Measurements from ENCODE around the gene MAGI2.

MAGI2 gene

DNA sequence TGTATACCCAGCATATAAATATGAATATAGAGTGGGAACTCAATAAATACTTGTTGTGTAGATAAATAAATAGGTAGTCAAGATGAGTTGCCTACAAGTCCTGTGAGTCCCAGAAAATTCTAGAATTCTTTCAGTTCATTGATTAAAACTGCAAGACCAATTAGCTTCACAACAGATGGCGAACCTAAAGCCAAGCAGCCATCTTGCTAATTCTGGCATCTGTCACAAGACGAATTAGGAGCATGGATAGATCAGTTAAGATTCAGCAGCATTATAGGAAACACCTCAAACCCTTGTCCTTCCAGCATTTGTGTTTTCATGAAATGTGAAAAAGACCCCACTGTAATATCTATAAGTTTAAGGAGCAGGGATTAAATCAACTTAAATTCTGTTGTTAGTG, 552.7 kb downstream of the MAGI2 start:
- DNase-seq = no peak

DNA sequence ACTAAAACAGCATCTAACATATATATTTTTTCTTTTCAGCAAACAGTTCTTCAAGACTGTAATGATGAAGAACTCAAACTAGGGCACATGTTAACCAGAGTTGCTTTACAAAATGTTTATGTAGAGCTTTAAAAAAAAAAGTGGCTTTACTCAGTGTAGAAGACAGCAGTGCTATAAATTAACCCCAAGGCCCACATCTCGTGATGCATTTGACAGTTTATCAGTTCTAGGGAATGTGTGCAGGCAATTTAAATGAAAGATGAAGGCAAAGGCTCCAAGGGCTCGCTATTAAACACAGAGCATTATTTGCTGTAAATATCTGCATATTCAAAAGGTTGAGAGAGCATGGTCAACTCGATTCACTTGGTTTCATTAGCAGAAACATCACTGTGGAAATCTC, 558.1 kb downstream of the MAGI2 start:
- no peak for DNase-seq

DNA sequence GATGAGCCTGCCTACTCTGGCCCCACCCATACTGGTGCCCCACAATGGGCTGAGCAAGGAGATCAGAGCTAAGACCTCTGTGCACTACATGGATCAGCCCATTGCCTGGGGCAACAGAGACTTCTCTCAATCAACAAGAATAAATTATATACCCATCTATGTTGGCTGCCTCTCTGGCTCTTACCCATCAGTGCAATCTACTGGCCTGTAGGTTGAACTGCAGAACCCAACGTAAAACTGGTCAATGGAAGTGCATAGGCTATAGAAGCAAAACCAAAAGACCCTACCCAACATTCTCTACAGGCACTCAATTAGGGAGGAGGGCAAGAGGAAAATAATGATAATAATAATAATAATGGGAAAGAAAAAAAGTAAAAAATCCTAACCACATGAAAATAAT, 574.3 kb downstream of the MAGI2 start:
- no peak for DNase-seq

DNA sequence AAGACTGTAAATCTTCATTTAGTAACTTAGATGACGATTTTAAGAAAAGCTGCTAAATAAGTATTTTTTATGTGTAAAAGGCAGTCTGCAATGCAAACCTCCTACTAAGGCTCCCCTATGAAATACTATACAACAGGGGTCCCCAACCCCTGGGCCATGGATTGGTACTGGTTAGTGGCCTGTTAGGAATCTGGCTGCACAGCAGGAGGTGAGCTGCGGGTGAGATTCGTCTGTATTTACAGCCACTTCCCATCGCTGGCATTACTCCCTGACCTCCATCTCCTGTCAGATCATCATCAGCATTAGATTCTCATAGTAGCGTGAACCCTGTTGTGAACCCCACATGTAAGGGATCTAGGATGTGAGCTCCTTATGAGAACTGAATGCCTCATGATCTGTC, 580.4 kb downstream of the MAGI2 start:
- no peak for DNase-seq

DNA sequence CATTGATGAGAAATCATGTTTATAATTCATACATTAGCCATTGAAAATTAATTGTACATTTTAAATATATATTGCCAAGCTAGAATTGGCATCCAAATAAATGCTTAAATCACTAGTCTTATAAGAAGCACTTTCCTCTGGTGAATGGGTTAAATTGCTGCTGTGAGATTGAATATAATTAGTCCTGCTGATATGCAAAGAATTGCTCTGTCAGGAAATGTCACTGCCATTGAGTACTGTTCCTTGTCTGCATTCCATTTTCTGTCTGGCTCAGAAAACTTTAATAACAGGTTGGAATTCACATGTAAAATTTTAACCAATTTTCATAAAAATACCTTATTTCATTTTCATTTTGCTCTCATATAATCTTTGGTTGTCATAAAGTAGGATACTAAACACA, 589.1 kb downstream of the MAGI2 start:
- DNase-seq = no peak

DNA sequence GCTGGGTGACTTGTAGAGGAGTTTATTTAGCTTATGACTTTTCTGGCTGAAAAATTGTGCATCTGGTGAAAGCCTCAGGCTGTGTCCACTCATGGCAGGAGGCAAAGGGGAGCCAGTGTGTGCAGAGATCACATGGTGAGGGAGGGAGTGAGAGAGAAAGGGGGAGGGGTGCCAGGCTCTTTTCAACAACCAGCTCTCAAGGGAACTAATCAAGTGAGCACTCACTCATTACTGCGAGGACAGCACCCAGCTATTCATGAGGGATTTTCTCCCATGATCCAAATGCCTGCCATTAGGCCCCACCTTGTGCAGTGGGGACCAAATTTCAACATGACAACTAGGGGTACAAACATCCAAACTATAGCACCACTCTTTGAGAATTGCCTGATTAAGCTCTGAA, 590.2 kb downstream of the MAGI2 start:
- no peak for DNase-seq

DNA sequence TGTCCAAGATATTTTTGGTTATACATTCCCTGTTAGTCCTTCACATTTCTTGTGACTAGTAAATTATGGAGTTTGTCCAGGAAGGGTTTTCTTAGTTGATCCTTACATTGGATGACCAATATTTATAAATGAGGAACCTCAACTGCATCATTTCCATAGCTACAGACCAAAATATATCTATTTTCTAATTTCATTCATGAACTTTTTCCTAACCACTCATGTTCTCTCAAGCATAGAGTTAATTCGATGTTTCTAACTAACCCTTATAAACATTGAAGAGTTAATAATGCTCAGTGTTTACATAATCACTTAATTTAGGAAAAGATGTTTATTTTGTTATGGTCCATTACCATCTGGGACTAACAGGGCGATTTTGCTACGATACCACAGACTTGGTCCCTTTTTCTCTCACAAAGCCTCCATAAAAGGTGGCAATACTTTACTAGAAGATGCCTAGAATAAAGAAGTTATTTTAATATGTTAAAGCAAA, 591.0 kb downstream of the MAGI2 start:
- no peak for DNase-seq

DNA sequence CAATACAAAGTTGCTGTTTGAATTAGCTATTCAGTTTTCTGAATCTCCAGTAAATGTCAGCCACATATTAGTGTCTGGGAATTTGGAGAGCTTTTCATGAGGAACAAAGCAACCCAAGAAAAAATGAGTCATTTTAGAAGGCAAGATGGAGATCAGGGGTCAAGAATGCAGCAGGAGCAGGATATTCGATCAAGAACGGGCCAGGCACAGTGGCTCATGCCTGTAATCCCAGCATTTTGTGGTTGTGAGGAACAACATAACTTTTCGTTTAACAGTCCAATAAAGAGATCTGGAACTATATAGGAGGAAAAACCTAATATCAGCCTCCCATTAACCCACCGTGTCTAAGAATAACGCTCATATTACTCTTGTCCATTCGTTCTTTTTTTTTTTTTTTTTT, 600.5 kb downstream of the MAGI2 start:
- no peak for DNase-seq

DNA sequence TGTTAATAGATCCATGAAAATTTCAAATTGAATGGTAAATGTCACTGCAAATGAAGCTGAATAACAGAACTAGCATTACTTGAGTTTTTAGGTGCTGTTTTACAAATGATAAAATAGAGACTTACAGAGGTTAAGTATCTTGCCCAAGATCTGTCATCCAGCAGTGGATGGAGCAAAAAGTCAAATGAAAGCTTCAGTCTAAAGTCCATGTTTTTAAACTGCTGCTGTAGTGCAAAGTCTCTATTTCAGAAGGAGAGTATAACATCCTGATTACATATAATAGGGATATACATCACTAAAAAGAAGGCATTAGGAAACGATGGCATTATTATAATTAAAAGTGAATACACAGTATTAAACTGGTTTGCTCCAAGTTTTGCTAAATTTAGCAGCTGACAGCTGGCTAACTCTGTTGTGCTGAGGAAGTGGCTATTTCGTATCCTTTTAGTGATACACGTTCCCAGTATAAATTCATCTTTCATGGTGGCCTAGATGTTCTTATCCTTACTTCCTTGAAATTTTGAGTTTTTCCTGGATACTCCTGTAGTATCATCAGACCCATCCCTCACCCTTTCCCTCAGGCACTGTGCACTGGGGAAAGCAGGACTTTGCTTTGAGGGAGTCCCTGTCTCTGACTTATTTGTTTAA, 603.2 kb downstream of the MAGI2 start:
- no peak for DNase-seq

DNA sequence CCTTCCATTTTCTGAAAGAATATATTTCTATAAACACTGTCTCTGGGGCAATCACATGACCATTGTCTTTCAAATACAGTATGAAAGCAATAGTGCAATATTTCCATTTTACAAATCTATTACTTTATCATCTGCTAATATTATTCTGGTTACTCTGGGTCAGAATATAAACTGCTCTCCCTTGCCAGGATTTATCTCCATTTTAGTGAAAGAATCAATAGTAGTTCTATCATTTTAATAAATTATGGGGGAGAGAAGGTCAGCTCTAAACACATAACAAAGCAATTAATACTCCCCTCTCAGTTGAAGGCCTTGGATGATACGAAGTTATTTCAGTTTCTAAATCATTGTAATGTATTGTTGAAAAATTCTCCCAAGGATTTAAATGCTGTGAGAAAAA, 608.3 kb downstream of the MAGI2 start:
- no peak for DNase-seq

DNA sequence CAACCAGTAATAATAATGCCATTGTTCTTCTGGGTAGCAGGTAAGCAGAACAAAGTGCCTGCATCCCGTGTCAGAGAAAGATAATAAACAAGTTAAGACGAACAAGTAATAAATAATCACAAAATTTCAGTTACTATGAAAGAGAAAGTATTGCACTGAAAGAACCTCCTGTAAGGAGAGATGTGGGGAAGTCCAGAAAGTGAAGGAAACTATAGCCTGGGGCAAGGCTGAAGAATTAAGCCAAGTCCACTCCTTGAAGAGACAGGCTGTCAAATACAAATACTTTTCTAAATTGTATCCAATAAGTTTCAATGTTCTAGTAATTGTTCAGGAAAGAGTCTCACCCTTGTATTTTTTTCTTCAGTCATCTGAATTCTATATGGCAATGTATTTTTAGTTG, 611.4 kb downstream of the MAGI2 start:
- no peak for DNase-seq

DNA sequence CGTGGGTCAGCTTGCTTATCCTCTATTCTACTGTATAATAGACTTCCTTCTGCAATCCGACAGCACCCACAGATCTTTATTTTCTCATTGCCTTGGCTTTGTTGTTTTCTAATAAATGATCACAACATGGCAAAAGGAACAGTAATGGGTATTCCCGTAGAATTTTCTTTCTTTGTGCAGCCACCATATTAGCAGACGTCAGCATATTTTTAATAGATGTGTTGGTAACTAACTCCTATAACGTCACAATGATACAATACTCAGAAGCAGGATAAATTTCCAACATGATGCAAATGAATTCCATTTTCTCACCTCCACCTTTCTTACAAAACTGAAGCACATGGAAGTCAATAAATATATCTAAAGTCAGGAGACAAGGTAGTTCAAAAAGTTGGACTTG, 617.6 kb downstream of the MAGI2 start:
- DNase-seq = no peak

DNA sequence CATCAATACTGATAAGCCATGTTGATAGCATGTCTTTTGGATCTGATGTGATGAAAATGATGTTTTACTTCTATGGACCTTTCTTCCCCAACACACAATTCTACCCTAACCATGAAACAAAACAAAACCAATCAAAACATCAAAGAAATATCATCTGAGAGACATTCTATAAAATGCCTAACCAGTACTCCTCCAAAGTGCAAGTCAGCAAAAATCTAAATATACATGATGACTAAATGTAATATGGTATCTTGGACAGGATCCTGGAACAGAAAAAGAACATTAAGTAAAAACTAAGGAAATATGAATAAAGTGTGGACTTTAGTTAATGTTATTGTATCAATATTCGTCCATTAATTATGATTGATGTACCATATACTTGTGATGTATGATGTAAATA, 625.1 kb downstream of the MAGI2 start:
- no peak for DNase-seq

DNA sequence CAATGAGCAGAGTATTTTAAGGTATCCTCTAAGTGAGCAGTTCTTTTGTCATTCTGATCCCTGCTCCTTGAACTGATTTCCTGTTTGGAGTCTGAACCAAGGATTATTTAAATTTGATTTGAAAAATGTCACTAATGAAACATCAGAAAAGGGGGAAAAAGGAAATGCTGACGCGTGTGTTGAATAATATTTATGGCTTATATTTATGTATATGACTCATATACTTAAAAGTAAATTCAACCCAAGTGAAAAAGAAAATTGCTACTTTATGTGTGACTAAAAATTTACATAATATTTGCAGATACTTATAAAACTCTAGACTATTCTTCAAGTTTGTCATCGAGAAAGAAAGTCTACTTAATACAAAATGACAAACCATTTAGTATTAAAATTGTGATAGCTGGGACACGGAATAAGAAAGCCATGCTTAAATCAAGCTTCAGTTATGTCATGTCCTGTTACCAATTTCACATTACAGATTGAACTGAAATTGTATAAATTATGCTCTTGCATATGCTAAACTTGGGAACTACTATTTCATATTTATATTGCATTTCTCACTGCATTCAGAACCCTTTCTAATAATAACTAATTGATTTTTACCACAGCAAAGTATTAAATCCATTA, 649.9 kb downstream of the MAGI2 start:
- DNase-seq = no peak

DNA sequence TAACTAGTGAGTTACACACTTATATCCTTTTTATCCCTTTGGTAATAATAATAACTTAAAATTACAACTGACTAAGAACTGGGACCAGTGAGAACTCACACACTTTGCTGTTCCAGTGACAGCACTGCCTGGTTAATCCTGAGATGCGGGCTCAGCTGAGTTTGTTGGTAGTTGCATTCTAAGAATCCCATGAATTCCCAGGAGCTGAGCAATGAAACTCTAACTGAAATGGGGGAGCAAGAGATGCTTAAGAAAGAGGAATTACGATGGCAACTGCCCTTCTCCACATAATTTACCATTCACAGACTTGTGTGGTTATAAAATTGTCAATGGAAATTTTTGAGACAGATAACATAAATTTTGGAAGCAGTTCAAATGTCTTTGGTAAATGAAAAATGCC, 659.4 kb downstream of the MAGI2 start:
- DNase-seq = no peak

DNA sequence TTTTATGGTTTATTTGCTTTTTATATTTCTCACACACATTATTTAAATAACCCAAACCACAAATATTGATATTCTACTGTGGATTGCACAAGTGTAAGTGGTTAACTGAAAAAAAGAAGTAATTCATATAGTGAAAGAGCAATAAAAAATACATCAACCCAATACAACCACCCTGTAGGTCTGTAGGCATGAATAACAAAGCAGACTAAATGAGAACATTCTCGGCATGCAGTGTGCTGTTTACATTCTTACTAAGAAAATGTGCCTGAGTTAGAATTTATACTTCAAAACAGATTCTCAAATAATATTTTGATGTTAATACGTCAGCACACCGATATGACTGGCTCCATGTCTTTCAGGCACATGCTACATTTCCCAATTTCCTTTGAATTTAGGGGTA, 660.8 kb downstream of the MAGI2 start:
- DNase-seq = no peak

DNA sequence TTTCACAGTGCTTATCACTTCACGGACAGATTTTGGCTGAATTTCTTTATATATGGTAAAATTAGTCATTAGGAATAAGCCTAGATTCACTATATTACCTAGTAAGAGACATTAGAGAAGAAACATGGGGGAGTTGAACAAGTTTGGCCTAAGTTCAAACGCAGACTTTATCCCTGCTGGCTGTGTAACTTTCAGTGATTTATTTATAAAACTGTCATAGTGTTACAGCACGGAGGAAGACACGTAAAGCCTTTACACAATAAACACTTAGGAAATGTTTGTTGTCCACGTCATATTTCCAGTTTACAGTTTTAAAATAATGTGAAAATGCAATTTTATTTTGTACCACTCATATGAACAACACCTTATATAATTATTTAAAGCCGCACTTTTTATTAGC, 661.5 kb downstream of the MAGI2 start:
- DNase-seq = no peak

DNA sequence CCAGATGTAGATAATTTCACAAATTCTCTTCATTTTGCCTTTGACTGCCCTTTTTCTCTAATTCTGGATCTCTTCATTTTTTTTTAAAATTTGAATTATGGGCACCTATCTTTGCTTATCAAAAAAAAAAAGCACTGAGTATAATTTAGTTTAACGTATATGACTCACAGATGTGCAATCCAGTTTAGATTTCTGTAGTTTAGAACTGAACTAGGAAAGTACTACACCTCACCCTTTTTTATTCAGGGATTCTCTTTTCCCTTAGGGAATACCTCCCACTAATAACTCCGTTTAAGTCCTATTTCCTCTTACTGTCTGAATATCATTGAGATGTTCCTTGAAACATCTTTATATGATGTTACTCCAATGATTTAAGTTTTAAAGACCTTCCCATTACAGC, 665.0 kb downstream of the MAGI2 start:
- DNase-seq = no peak

DNA sequence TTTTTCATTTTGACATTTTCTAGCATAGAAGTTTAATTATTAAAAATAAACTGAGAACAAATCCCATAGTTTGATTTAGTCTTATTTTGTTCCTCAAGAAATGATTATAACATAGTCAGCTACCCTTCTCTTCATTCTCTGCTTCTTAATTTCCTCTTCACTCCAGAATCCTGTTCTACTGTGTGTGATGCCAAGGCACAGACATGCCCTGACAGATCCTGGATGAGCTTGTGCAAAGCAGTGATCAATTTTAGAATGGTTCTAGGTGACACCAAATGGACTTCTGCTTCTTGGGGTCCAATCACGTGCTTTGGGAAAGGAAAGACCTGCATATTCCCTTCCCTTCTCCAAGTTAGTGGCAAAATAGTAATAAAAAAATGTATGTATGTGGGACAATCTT, 665.6 kb downstream of the MAGI2 start:
- DNase-seq = no peak

DNA sequence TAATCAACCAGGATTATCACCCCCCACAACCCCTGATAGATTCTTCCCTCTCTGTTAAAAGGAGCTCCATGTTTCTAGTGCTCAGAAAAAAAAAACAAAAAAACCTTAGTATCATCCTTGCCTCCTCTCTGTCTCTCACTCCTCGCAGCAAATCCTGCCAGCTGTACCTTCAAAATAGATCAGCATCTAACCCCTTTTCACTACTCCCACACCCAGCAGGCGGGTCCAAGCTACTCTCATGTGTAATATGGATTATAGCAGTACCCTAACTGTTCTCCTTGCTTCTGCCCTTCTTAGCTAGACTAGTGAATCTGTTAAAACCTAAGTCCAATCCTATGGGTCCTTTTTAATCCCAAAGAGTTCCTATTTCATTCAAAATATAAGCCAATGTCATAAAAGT, 667.4 kb downstream of the MAGI2 start:
- DNase-seq = no peak

DNA sequence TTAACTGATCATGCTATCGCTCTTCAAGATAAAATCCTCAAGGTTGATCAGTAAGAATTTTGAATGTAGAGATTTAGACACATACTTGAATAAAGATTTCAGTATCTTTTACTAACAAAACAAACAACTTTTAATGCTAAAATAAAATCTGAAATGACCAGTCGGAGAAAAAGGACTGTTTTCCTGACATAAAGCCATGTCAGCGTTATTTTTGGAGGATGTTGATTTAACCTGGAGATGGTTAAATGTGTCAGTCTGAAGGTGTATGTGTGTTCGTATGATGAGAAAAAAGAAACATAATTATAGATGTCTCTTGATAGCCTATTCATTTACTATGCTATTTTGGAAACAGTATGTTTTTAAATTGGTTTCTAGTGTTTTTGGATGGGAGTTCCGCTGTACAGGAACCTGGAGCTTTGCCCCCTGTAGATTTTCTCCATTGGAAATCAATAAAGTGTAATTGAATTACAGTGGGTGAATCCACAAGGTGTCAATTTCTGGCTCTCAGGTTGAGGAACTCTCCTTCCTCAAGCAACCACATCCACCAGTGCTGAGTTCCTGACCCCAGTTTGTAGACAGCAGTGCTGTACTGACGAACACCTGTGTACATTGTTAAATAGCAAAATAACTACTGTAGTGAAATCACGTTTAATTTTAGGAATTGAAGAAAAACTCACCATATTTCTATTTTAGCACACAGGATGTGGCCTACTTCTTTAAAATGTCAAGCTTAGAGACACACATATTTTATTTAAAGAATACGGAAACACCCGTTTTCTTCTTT, 670.1 kb downstream of the MAGI2 start:
- no peak for DNase-seq

DNA sequence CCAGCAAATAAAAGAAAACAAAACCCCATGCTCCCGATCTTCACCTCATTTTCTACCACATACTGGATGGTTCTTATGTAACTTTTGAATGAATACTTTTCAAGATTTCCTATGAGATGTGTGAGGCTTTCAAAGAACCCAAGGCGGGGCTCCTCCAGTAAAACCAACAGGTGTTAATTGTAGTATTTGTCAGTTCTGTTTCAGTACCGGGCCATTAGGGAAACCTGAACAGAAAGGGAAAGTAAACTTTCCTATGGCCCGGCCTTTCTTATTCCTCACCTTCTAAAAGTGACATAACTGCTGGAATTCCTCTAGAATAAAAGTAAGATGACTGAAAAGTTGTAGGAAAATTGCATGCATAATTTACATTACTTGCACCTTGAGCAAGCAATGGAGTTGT, 672.9 kb downstream of the MAGI2 start:
- DNase-seq = no peak

DNA sequence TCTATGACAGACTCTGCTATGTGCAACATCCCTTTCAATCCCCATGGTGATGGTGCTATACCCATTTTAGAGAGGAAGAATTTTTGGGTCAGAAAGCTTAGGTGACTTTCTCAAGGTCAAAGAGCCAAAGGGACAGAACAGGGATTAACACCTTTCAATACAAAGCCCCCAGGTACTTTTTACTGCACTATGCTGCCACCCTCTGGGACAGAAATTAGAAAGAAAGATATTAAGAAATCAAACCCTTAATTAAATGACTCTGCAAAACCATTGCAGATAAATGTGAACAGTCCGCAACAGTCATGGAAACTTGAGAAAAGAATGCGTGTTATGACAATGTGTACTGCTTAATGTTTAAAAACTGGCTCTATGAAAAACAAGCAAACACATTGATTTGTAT, 673.7 kb downstream of the MAGI2 start:
- no peak for DNase-seq

DNA sequence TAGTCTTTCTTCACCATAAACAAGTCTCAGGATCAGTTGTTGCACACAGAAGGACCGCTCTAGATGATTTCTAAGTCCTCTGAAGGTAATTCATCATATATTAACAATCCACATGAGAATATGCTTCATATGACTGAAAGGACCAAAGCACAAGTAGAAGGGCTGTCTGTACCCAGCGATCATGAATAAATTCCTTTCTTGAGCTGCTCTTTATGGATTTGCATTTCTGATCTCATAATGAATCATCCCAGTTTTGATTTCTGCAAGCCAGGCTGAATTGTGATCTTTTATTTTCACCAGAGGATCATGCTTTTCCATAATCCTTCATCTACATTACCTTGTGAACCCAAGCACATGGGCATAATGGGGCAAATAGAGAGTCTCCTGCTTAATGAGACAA, 675.6 kb downstream of the MAGI2 start:
- no peak for DNase-seq
